ENCODE measurements around the gene HNRNPAB. TPM values are rescaled to one million over a fixed set of nuclear protein-coding genes. Genes with fewer than 3 reads are reported as not detected.
"Not testable (repeated sequence)": the region's sequence is repeated elsewhere in the genome, so short reads cannot be mapped to it uniquely, and the experiment has no call there.

Gene HNRNPAB
- total RNA-seq, 1 experiment from 2014 or later: 408 TPM

- ChIA-PET POLR2A (ENCODE audit: low non-redundant PET) (no interaction called here), CTCF (no interaction called here)
- no peak for DNase-seq (ENCODE audit: low spot score)
- Histone ChIP-seq H3K36me3 (ENCODE audit: insufficient read depth, low read length, poor library complexity, severe bottlenecking) (peaks cover 9% of the 10 kb centered on the region), H3K27ac (ENCODE audit: low read depth, low read length, poor library complexity, severe bottlenecking) (no peak overlapping the region), H3K9me3 (ENCODE audit: low read depth, low read length, poor library complexity, severe bottlenecking) (no peaks in the 10 kb centered on the region), H3K27me3 (replicated peaks; ENCODE audit: insufficient read depth, low read depth, low read length, poor library complexity) (no peaks in the 10 kb centered on the region), H3K4me1 (ENCODE audit: insufficient read depth, low read length, poor library complexity, severe bottlenecking) (peaks cover 7% of the 10 kb centered on the region), H3K4me3 (ENCODE audit: low read depth, low read length, poor library complexity, severe bottlenecking) (no peak overlapping the region)
- no peak for TF ChIP-seq CTCF (conservative IDR thresholded peaks at IDR 0.05; ENCODE audit: low read depth, low read length)
- TF ChIP-seq EZH2 (IDR thresholded peaks at IDR 0.05; ENCODE audit: borderline replicate concordance, low read depth, low read length, poor library complexity, severe bottlenecking): no peak
- intact Hi-C loops (cut with micrococcal nuclease; ENCODE audit: unreplicated experiment): no loop called here
- no TSS peak for BruUV-seq (replicated peaks)
These were observed 23.6 kb downstream of the HNRNPAB start for GRCh38 chr5:178227929-178228328.

GRCh38 chr5:178228609-178229008 is 24.3 kb downstream of the HNRNPAB start:
- Histone ChIP-seq H3K27me3 (replicated peaks; ENCODE audit: insufficient read depth, low read depth, low read length, poor library complexity) (no peaks in the 10 kb centered on the region), H3K4me3 (ENCODE audit: low read depth, low read length, poor library complexity, severe bottlenecking) (no peak overlapping the region), H3K9me3 (ENCODE audit: low read depth, low read length, poor library complexity, severe bottlenecking) (no peaks in the 10 kb centered on the region), H3K36me3 (ENCODE audit: insufficient read depth, low read length, poor library complexity, severe bottlenecking) (peaks cover 9% of the 10 kb centered on the region), H3K27ac (ENCODE audit: low read depth, low read length, poor library complexity, severe bottlenecking) (no peak overlapping the region), H3K4me1 (ENCODE audit: insufficient read depth, low read length, poor library complexity, severe bottlenecking) (peaks cover 7% of the 10 kb centered on the region)
- intact Hi-C loops (cut with micrococcal nuclease; ENCODE audit: unreplicated experiment): no loop called here
- TF ChIP-seq EZH2 (IDR thresholded peaks at IDR 0.05; ENCODE audit: borderline replicate concordance, low read depth, low read length, poor library complexity, severe bottlenecking) (no peak), CTCF (conservative IDR thresholded peaks at IDR 0.05; ENCODE audit: low read depth, low read length) (no peak)
- DNase-seq (ENCODE audit: low spot score): no peak
- ChIA-PET POLR2A (ENCODE audit: low non-redundant PET) (no interaction called here), CTCF (no interaction called here)
- BruUV-seq (replicated peaks): no TSS peak

GRCh38 chr5:178229111-178229510 is 24.8 kb downstream of the HNRNPAB start:
- H3K27me3 ChIP-seq (replicated peaks; ENCODE audit: insufficient read depth, low read depth, low read length, poor library complexity); H3K4me1 ChIP-seq (ENCODE audit: insufficient read depth, low read length, poor library complexity, severe bottlenecking); BruUV-seq (replicated peaks); H3K4me3 ChIP-seq (ENCODE audit: low read depth, low read length, poor library complexity, severe bottlenecking); DNase-seq (ENCODE audit: low spot score); H3K9me3 ChIP-seq (ENCODE audit: low read depth, low read length, poor library complexity, severe bottlenecking); H3K36me3 ChIP-seq (ENCODE audit: insufficient read depth, low read length, poor library complexity, severe bottlenecking); POLR2A ChIA-PET (ENCODE audit: low non-redundant PET); CTCF ChIA-PET; H3K27ac ChIP-seq (ENCODE audit: low read depth, low read length, poor library complexity, severe bottlenecking); intact Hi-C loops (cut with micrococcal nuclease; ENCODE audit: unreplicated experiment): not testable (repeated sequence)

- CTCF ChIA-PET: no interaction called here
- Histone ChIP-seq H3K4me1 (ENCODE audit: insufficient read depth, low read length, poor library complexity, severe bottlenecking) (peaks cover 7% of the 10 kb centered on the region), H3K4me3 (ENCODE audit: low read depth, low read length, poor library complexity, severe bottlenecking) (no peak overlapping the region), H3K27me3 (replicated peaks; ENCODE audit: insufficient read depth, low read depth, low read length, poor library complexity) (no peaks in the 10 kb centered on the region), H3K36me3 (ENCODE audit: insufficient read depth, low read length, poor library complexity, severe bottlenecking) (peaks cover 9% of the 10 kb centered on the region), H3K9me3 (ENCODE audit: low read depth, low read length, poor library complexity, severe bottlenecking) (no peaks in the 10 kb centered on the region), H3K27ac (ENCODE audit: low read depth, low read length, poor library complexity, severe bottlenecking) (no peak overlapping the region)
- DNase-seq (ENCODE audit: low spot score): no peak
- TF ChIP-seq CTCF (conservative IDR thresholded peaks at IDR 0.05; ENCODE audit: low read depth, low read length): no peak
- no peak for TF ChIP-seq EZH2 (IDR thresholded peaks at IDR 0.05; ENCODE audit: borderline replicate concordance, low read depth, low read length, poor library complexity, severe bottlenecking)
- intact Hi-C loops (cut with micrococcal nuclease; ENCODE audit: unreplicated experiment): no loop called here
- POLR2A ChIA-PET (ENCODE audit: low non-redundant PET): interaction anchor here (0.5 kb wide), 1 partner anchor 588 kb away, joined by 3 read pairs; no protein-coding TSS in a partner anchor
- no TSS peak for BruUV-seq (replicated peaks)
These were observed 25.5 kb downstream of the HNRNPAB start for GRCh38 chr5:178229861-178230260.

Data from A673 (cell line).